Liver (tissue), 9 donors: ENCODE measurements around the gene PPM1N. TPM values are rescaled to one million over a fixed set of nuclear protein-coding genes. Genes with fewer than 3 reads are reported as not detected.

Experiments
- DNase-seq: peaks from one replicate; pipeline ENCODE4 v3.0.0-alpha.2; 2017; ENCODE audit warnings: low spot score
- H3K27ac ChIP-seq, 2 donors: one replicate each; pipeline ENCODE4 v1.7.0; 2013; ENCODE audit warnings: inconsistent platforms in 2 of 2, low read length in 2 of 2, control low read depth in 1 of 2, low read depth in 1 of 2, mild to moderate bottlenecking in 1 of 2
- H3K27me3 ChIP-seq, 4 donors: one replicate each; pipeline versions ENCODE4 v1.6.1 to v1.7.0; 2013; ENCODE audit warnings: low read length in 3 of 4, inconsistent platforms in 1 of 4, mild to moderate bottlenecking in 1 of 4, moderate library complexity in 1 of 4; ENCODE audit not compliant: control insufficient read depth in 4 of 4, insufficient read depth in 4 of 4
- H3K36me3 ChIP-seq, 4 donors: one replicate each; pipeline versions ENCODE4 v1.6.1 to v1.7.0; 2013; ENCODE audit warnings: low read length in 3 of 4, mild to moderate bottlenecking in 3 of 4, low read depth in 1 of 4, moderate library complexity in 1 of 4; ENCODE audit not compliant: control insufficient read depth in 4 of 4, insufficient read depth in 3 of 4
- H3K4me1 ChIP-seq, 4 donors: one replicate each; pipeline versions ENCODE4 v1.6.1 to v1.7.0; 2013; ENCODE audit warnings: low read length in 3 of 4, mild to moderate bottlenecking in 3 of 4, moderate library complexity in 1 of 4; ENCODE audit not compliant: control insufficient read depth in 4 of 4, insufficient read depth in 4 of 4
- H3K4me3 ChIP-seq, 3 donors: one replicate each; pipeline versions ENCODE4 v1.6.1 to v1.7.0; 2013; ENCODE audit warnings: low read length in 3 of 3, control low read depth in 1 of 3, low read depth in 1 of 3, mild to moderate bottlenecking in 1 of 3
- H3K9ac ChIP-seq, 2 donors: one replicate each; pipeline ENCODE4 v1.7.0; 2013; ENCODE audit warnings: low read length in 2 of 2, mild to moderate bottlenecking in 2 of 2, moderate library complexity in 2 of 2, control low read depth in 1 of 2, low read depth in 1 of 2
- H3K9me3 ChIP-seq, 4 donors: one replicate each; pipeline versions ENCODE4 v1.6.1 to v1.7.0; 2013; ENCODE audit warnings: low read length in 3 of 4; ENCODE audit not compliant: control insufficient read depth in 4 of 4
- EGR1 ChIP-seq, 2 donors: IDR thresholded peaks; 2 replicates each; pipeline ENCODE4 v1.6.1; 2016 to 2018; ENCODE audit warnings: antibody characterized with exemption in 2 of 2, low read depth in 2 of 2
- FOXA1 ChIP-seq: IDR thresholded peaks from 2 replicates; pipeline ENCODE4 v1.6.1; 2016; ENCODE audit warnings: antibody characterized with exemption
- FOXA2 ChIP-seq: IDR thresholded peaks from 2 replicates; pipeline ENCODE4 v1.6.1; 2016; ENCODE audit warnings: antibody characterized with exemption
- GABPA ChIP-seq, 2 donors: IDR thresholded peaks in 1 of 2; conservative IDR thresholded peaks in 1 of 2; 2 replicates each; pipeline ENCODE4 v1.6.1; 2016; ENCODE audit warnings: antibody characterized with exemption in 2 of 2, mild to moderate bottlenecking in 1 of 2, moderate library complexity in 1 of 2
- HNF4A ChIP-seq, 2 donors: conservative IDR thresholded peaks; 2 replicates each; pipeline ENCODE4 v1.6.1; 2016; ENCODE audit warnings: antibody characterized with exemption in 2 of 2, mild to moderate bottlenecking in 2 of 2
- HNF4G ChIP-seq: IDR thresholded peaks from 2 replicates; pipeline ENCODE4 v1.6.1; 2016; ENCODE audit warnings: antibody characterized with exemption
- JUND ChIP-seq, 2 donors: IDR thresholded peaks; 2 replicates each; pipeline ENCODE4 v1.6.1; 2016; ENCODE audit warnings: antibody characterized with exemption in 2 of 2
- NR2F2 ChIP-seq: IDR thresholded peaks from 2 replicates; pipeline ENCODE4 v1.6.1; 2016; ENCODE audit warnings: antibody characterized with exemption
- RAD21 ChIP-seq, 2 donors: IDR thresholded peaks; 2 replicates each; pipeline ENCODE4 v1.6.1; 2016; ENCODE audit warnings: antibody characterized with exemption in 2 of 2, mild to moderate bottlenecking in 2 of 2
- RXRA ChIP-seq, 2 donors: IDR thresholded peaks; 2 replicates each; pipeline ENCODE4 v1.6.1; 2017 to 2018; ENCODE audit warnings: antibody characterized with exemption in 2 of 2, mild to moderate bottlenecking in 1 of 2
- SP1 ChIP-seq: IDR thresholded peaks from 2 replicates; pipeline ENCODE4 v1.6.1; 2018; ENCODE audit warnings: antibody characterized with exemption, mild to moderate bottlenecking
- TAF1 ChIP-seq: conservative IDR thresholded peaks from 2 replicates; pipeline ENCODE4 v1.6.1; 2016; ENCODE audit warnings: antibody characterized with exemption, mild to moderate bottlenecking
- YY1 ChIP-seq: IDR thresholded peaks from 2 replicates; pipeline ENCODE4 v1.6.1; 2016; ENCODE audit warnings: antibody characterized with exemption, mild to moderate bottlenecking
- WGBS: extraction: QIAGEN DNeasy Blood & Tissue Kit; methylation state at CpG from one replicate; pipeline ENCODE4 v1.1.7; 2013; 5-methylcytosine and 5-hydroxymethylcytosine counted together
- polyA plus RNA-seq, 2 donors: library from polyadenylated mRNA; stranded (reverse) in 1 of 2; unstranded in 1 of 2; fragments of 200-250 nt in 1 of 2; fragments of >200 nt in 1 of 2; fragmentation: Nextera tagmentation in 1 of 2; extraction: Ambion mirVana in 1 of 2; gene quantifications; one replicate each; pipeline versions ENCODE4 v1.2.1 to v1.2.3, GENCODE V29; 2013 to 2015
- total RNA-seq, 2 donors: library from RNA; depleted of rRNA; stranded (reverse); fragments of >200 nt; gene quantifications; one replicate each; pipeline ENCODE4 v1.2.3, GENCODE V29; 2014
- TF ChIP-seq, protein P1 (sequence below): IDR thresholded peaks from 2 replicates; pipeline ENCODE4 v1.6.1; 2016; ENCODE audit warnings: antibody characterized with exemption, mild to moderate bottlenecking
- TF ChIP-seq, protein P2 (sequence below): IDR thresholded peaks from 2 replicates; pipeline ENCODE4 v1.6.1; 2016; ENCODE audit warnings: antibody characterized with exemption
- TF ChIP-seq, protein P3 (sequence below): IDR thresholded peaks from 2 replicates; pipeline ENCODE4 v1.6.1; 2016; ENCODE audit warnings: antibody characterized with exemption
- TF ChIP-seq, protein P4 (sequence below): fragments of 150-350 bp; IDR thresholded peaks from 2 replicates; pipeline ENCODE4 v1.5.1; 2017; ENCODE audit warnings: improper control_type of control experiment, low read depth, low read length; ENCODE audit not compliant: missing input control
- TF ChIP-seq, protein P5 (sequence below): IDR thresholded peaks from 2 replicates; pipeline ENCODE4 v1.6.1; 2016; ENCODE audit warnings: antibody characterized with exemption
- donor health status: healthy.
- donor health status: healthy.
- donor health status: healthy.
- donor health status: healthy.
- donor health status: healthy.

PPM1N gene
- total and polyA plus RNA-seq, 4 donors: 0.17 to 1.5 (median 0.47) TPM

DNA sequence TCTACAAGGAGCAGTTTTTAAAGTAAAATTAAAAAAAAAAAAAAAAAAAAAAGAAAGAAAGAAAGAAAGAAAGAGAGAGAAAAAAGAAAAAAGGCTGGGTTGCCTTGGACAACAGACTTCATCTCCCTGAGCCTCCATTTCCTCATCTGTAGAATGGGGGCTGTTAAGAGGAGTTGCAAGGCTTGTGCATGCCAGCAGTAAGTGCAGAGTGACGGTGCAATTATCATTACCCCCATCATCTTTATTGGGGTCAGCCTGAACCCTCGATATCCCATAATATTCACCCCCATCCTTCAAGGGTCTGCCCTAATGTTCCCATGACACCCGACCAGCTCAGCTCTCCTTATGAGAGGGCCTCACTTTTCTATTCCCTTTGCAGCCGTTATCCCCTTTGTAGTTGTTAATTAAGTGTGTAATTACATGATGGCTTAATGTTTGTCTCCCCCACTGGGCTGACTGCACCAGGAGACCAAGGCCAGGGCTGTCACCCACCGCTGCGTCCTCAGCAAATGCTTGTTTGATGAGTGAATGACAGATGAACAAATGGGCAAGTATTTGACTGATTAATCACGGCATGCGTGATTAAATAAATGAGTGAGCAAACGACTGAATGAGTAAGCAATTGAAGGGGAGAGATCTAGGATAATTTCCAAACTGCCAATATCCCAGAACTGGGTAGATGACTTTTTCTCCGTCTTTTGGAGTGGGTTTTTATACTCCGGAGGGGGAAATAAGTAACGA, 20.4 kb upstream of the PPM1N start:
- TF ChIP-seq HNF4A (conservative IDR thresholded peaks at IDR 0.05) (no peak), JUND (IDR thresholded peaks at IDR 0.05) (peak in 1 of 2 donors; percentile 6), FOXA2 (no peak), TAF1 (no peak)
- H3K27ac ChIP-seq: peak overlapping the region; percentile 92 to 97
- no peak for DNase-seq
- WGBS: 7% methylated on average over 12 of the region's 12 CpGs
- no peaks in the 10 kb centered on the region for H3K36me3 ChIP-seq
- H3K9ac ChIP-seq: peak overlapping the region; percentile 95 to 99
- peaks cover 0 to 2% (median 0%) of the 10 kb centered on the region in 4 donors for H3K27me3 ChIP-seq
- H3K9me3 ChIP-seq: no peaks in the 10 kb centered on the region
- peaks cover 0 to 10% (median 2%) of the 10 kb centered on the region in 4 donors for H3K4me1 ChIP-seq
- H3K4me3 ChIP-seq: no peak overlapping the region

DNA sequence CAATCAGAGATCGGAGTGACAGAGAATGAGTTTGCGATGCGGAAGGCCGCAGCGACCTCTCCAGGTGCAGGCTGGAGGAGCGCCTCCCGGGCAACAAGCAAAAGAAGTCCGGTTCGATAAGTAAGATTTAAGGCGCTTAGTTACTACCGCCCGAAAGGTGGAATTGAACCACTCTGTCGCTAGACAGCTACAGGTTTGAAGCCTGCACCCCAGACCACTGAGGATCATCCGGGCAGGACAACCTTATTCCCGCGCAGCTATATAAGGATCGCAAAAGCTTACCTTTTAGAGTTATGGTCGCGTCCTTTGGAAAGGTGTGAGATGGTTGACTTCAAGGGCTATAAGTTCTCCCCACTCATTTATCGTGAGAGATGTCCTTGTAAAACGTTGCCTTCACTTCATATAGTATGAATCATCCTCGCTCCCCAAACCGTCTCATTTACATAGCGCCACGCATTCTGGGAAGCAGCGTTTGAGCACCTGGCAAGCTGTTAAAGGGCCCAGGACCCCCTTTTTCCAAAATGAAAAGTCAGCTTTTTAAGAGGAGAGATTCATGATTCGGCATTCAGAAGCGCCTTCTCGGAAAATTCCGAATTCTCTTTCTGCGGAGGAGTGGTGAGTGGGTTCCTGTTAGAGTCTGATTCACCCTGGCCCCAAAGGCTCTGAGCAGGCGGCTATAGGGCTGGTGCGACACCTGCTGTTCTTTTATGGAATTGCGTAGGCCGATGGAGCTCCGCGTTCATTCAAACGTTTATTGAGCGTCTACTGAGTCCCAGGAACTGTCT, 19.6 kb upstream of the PPM1N start:
- Histone ChIP-seq H3K4me1 (peaks cover 0 to 10% (median 2%) of the 10 kb centered on the region in 4 donors), H3K36me3 (no peaks in the 10 kb centered on the region), H3K9me3 (no peaks in the 10 kb centered on the region), H3K27ac (peak overlapping the region; percentile 92 to 97), H3K9ac (peak overlapping the region; percentile 95 to 99), H3K4me3 (peak overlapping the region; percentile 46 to 49 (median 46)), H3K27me3 (no peaks in the 10 kb centered on the region)
- DNase-seq: peak; percentile 89
- under 1% methylated on average over 39 of the region's 39 CpGs for WGBS
- peak; percentile 13 for TF ChIP-seq FOXA2
- TF ChIP-seq, protein P1, sequence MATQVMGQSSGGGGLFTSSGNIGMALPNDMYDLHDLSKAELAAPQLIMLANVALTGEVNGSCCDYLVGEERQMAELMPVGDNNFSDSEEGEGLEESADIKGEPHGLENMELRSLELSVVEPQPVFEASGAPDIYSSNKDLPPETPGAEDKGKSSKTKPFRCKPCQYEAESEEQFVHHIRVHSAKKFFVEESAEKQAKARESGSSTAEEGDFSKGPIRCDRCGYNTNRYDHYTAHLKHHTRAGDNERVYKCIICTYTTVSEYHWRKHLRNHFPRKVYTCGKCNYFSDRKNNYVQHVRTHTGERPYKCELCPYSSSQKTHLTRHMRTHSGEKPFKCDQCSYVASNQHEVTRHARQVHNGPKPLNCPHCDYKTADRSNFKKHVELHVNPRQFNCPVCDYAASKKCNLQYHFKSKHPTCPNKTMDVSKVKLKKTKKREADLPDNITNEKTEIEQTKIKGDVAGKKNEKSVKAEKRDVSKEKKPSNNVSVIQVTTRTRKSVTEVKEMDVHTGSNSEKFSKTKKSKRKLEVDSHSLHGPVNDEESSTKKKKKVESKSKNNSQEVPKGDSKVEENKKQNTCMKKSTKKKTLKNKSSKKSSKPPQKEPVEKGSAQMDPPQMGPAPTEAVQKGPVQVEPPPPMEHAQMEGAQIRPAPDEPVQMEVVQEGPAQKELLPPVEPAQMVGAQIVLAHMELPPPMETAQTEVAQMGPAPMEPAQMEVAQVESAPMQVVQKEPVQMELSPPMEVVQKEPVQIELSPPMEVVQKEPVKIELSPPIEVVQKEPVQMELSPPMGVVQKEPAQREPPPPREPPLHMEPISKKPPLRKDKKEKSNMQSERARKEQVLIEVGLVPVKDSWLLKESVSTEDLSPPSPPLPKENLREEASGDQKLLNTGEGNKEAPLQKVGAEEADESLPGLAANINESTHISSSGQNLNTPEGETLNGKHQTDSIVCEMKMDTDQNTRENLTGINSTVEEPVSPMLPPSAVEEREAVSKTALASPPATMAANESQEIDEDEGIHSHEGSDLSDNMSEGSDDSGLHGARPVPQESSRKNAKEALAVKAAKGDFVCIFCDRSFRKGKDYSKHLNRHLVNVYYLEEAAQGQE: peak; percentile 50
- peak in 1 of 2 donors; percentile 39 for TF ChIP-seq EGR1 (IDR thresholded peaks at IDR 0.05; ENCODE audit: low read depth in 2 of 2)
- peak; percentile 63 for TF ChIP-seq YY1
- TF ChIP-seq RXRA (IDR thresholded peaks at IDR 0.05): peak; percentile 6 to 34
- TF ChIP-seq, protein P2, sequence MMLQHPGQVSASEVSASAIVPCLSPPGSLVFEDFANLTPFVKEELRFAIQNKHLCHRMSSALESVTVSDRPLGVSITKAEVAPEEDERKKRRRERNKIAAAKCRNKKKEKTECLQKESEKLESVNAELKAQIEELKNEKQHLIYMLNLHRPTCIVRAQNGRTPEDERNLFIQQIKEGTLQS: peak; percentile 98
- TF ChIP-seq RAD21 (IDR thresholded peaks at IDR 0.05): peak; percentile 97 to 99
- no peak for TF ChIP-seq NR2F2
- no peak for TF ChIP-seq FOXA1
- TF ChIP-seq, protein P3, sequence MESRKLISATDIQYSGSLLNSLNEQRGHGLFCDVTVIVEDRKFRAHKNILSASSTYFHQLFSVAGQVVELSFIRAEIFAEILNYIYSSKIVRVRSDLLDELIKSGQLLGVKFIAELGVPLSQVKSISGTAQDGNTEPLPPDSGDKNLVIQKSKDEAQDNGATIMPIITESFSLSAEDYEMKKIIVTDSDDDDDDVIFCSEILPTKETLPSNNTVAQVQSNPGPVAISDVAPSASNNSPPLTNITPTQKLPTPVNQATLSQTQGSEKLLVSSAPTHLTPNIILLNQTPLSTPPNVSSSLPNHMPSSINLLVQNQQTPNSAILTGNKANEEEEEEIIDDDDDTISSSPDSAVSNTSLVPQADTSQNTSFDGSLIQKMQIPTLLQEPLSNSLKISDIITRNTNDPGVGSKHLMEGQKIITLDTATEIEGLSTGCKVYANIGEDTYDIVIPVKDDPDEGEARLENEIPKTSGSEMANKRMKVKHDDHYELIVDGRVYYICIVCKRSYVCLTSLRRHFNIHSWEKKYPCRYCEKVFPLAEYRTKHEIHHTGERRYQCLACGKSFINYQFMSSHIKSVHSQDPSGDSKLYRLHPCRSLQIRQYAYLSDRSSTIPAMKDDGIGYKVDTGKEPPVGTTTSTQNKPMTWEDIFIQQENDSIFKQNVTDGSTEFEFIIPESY: no peak
- TF ChIP-seq HNF4A (conservative IDR thresholded peaks at IDR 0.05): peak in 1 of 2 donors; percentile 4
- no peak for TF ChIP-seq HNF4G
- TF ChIP-seq, protein P4, sequence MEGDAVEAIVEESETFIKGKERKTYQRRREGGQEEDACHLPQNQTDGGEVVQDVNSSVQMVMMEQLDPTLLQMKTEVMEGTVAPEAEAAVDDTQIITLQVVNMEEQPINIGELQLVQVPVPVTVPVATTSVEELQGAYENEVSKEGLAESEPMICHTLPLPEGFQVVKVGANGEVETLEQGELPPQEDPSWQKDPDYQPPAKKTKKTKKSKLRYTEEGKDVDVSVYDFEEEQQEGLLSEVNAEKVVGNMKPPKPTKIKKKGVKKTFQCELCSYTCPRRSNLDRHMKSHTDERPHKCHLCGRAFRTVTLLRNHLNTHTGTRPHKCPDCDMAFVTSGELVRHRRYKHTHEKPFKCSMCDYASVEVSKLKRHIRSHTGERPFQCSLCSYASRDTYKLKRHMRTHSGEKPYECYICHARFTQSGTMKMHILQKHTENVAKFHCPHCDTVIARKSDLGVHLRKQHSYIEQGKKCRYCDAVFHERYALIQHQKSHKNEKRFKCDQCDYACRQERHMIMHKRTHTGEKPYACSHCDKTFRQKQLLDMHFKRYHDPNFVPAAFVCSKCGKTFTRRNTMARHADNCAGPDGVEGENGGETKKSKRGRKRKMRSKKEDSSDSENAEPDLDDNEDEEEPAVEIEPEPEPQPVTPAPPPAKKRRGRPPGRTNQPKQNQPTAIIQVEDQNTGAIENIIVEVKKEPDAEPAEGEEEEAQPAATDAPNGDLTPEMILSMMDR: peak; percentile 100
- TF ChIP-seq JUND (IDR thresholded peaks at IDR 0.05): peak; percentile 11 to 30
- no peak for TF ChIP-seq SP1
- peak; percentile 73 for TF ChIP-seq TAF1
- TF ChIP-seq, protein P5, sequence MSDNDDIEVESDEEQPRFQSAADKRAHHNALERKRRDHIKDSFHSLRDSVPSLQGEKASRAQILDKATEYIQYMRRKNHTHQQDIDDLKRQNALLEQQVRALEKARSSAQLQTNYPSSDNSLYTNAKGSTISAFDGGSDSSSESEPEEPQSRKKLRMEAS: peak; percentile 98
- no peak for TF ChIP-seq GABPA (IDR thresholded peaks at IDR 0.05 in 1 of 2, conservative IDR thresholded peaks at IDR 0.05 in 1 of 2)
